ENCODE measurements around the gene TBL1XR1. TPM values are rescaled to one million over a fixed set of nuclear protein-coding genes. Genes with fewer than 3 reads are reported as not detected.

Gene TBL1XR1
- total and polyA plus RNA-seq, 2 of the 8 experiments (the other 6 are each of a cell fraction or from before 2014, with no cell fraction given), result 28.1 to 147 TPM

GRCh38 chr3:177141471-177141870 is 55.8 kb downstream of the TBL1XR1 start:
- peaks cover 20 to 25% of the 10 kb centered on the region in 2 experiments for H4K20me1 ChIP-seq (replicated peaks in 1 of 2; ENCODE audit: control insufficient read depth in 1 of 2, insufficient read depth in 2 of 2, low read length in 2 of 2)
- H3K9me3 ChIP-seq (ENCODE audit: insufficient read depth in 2 of 2, low read depth in 1 of 2, low read length in 1 of 2), result no peaks in the 10 kb centered on the region; a peak in 1 of 4 replicates
- peaks cover 4% of the 10 kb centered on the region; the same call in 1 of the 2 replicates for H3K79me1 ChIP-seq (ENCODE audit: low read depth, low read length)
- no peak overlapping the region for H3K9ac ChIP-seq (replicated peaks in 1 of 4; ENCODE audit: extremely low read depth in 1 of 4, low read depth in 3 of 4, low read length in 3 of 4)
- H3K27ac ChIP-seq (ENCODE audit: low read depth, low read length), result no peak overlapping the region
- no peak overlapping the region for H2BK15ac ChIP-seq (ENCODE audit: low read length)
- H3K4ac ChIP-seq (replicated peaks; ENCODE audit: insufficient read length, low read depth, low read length), result no peak overlapping the region
- H4K5ac ChIP-seq (ENCODE audit: insufficient read length, low read depth, low read length), result no peak overlapping the region
- no peak overlapping the region for H3K18ac ChIP-seq (ENCODE audit: extremely low read depth, low read length)
- H3K4me3 ChIP-seq (ENCODE audit: extremely low read depth in 1 of 4, insufficient read depth in 2 of 4, low read depth in 3 of 4, low read length in 4 of 4), result no peak overlapping the region
- ChIA-PET CTCF (ENCODE audit: partially characterized antibody) (interaction anchor here (1.0 kb wide), 1 partner anchor 221 kb away, joined by 3 read pairs; no protein-coding TSS in a partner anchor), POLR2A (ENCODE audit: partially characterized antibody) (interaction anchor here (1.2 kb wide), 1 partner anchor 8 kb away, joined by 3 read pairs; no protein-coding TSS in a partner anchor)
- no peak overlapping the region for H4K91ac ChIP-seq (replicated peaks; ENCODE audit: insufficient read length, low read length)
- no peak overlapping the region for H2AK5ac ChIP-seq (ENCODE audit: low read depth, low read length)
- H3K14ac ChIP-seq (ENCODE audit: insufficient read length), result no peak overlapping the region
- H3K4me1 ChIP-seq (replicated peaks in 1 of 4; ENCODE audit: control insufficient read depth in 3 of 4, insufficient read depth in 4 of 4, low read length in 3 of 4), result peaks cover 2 to 16% (median 6%) of the 10 kb centered on the region in 4 experiments; a peak in 5 of 7 replicates
- H3K79me2 ChIP-seq (ENCODE audit: control insufficient read depth in 1 of 2, insufficient read depth in 2 of 2, low read length in 2 of 2), result peaks cover 60 to 100% of the 10 kb centered on the region in 2 experiments
- H3K36me3 ChIP-seq (ENCODE audit: control insufficient read depth in 2 of 4, insufficient read depth in 4 of 4, low read length in 3 of 4), result no peaks in the 10 kb centered on the region
- no peak overlapping the region for H2BK120ac ChIP-seq (replicated peaks; ENCODE audit: low read depth, low read length)
- H2BK5ac ChIP-seq (ENCODE audit: low read depth, low read length), result no peak overlapping the region
- H4K8ac ChIP-seq (ENCODE audit: extremely low read depth, insufficient read depth, low read length), result no peak overlapping the region
- FAIRE-seq, result no peak
- WGBS, 2 experiments (ENCODE audit: extremely low coverage in 1 of 2, insufficient coverage in 1 of 2, insufficient read length in 1 of 2, insufficient replicate concordance in 2 of 2, low coverage in 1 of 2, low lambda C conversion rate in 2 of 2, missing lambda C conversion rate in 1 of 2), result 92% methylated on average over 6 of the region's 6 CpGs; no CpG with 5 or more reads in 1 of the 2 experiments
- H3K27me3 ChIP-seq (replicated peaks in 1 of 4; ENCODE audit: control insufficient read depth in 3 of 4, extremely low read depth in 1 of 4, insufficient read depth in 3 of 4, low read length in 3 of 4), result no peaks in the 10 kb centered on the region
- no peak overlapping the region for H2AFZ ChIP-seq (ENCODE audit: low read length)
- H3K56ac ChIP-seq (replicated peaks; ENCODE audit: insufficient read length, low read depth, low read length), result no peak overlapping the region
- H3K23ac ChIP-seq (ENCODE audit: insufficient read length), result no peak overlapping the region
- no peaks in the 10 kb centered on the region for H3K23me2 ChIP-seq (ENCODE audit: low read depth, low read length)
- H3K4me2 ChIP-seq (ENCODE audit: insufficient read depth in 1 of 2, low read depth in 2 of 2, low read length in 2 of 2), result no peak overlapping the region
- DNase-seq (ENCODE audit: low read depth in 1 of 2, low spot score in 2 of 2), result no peak
- H2BK12ac ChIP-seq (ENCODE audit: low read depth, low read length), result no peak overlapping the region
- H2BK20ac ChIP-seq (ENCODE audit: low read length), result no peak overlapping the region
- no peak for TF ChIP-seq GTF2F1 (IDR thresholded peaks at IDR 0.05; ENCODE audit: borderline replicate concordance, low read depth, low read length)
- TF ChIP-seq, protein P1, sequence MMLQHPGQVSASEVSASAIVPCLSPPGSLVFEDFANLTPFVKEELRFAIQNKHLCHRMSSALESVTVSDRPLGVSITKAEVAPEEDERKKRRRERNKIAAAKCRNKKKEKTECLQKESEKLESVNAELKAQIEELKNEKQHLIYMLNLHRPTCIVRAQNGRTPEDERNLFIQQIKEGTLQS (IDR thresholded peaks at IDR 0.05; ENCODE audit: insufficient read depth, low read depth, low read length), result no peak

Measured in H1 (cell line).